Regular cardiac myocyte (primary cell): ENCODE measurements around the gene FANCE. TPM values are rescaled to one million over a fixed set of nuclear protein-coding genes. Genes with fewer than 3 reads are reported as not detected.

Source experiments
- total RNA-seq: library from RNA; depleted of rRNA; stranded (reverse); fragments of >200 nt; gene quantifications from 2 replicates; pipeline ENCODE4 v1.2.3, GENCODE V29; 2014

Gene FANCE, protein sequence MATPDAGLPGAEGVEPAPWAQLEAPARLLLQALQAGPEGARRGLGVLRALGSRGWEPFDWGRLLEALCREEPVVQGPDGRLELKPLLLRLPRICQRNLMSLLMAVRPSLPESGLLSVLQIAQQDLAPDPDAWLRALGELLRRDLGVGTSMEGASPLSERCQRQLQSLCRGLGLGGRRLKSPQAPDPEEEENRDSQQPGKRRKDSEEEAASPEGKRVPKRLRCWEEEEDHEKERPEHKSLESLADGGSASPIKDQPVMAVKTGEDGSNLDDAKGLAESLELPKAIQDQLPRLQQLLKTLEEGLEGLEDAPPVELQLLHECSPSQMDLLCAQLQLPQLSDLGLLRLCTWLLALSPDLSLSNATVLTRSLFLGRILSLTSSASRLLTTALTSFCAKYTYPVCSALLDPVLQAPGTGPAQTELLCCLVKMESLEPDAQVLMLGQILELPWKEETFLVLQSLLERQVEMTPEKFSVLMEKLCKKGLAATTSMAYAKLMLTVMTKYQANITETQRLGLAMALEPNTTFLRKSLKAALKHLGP
- total RNA-seq = 6.8 and 14.4 TPM in 2 replicates

DNA sequence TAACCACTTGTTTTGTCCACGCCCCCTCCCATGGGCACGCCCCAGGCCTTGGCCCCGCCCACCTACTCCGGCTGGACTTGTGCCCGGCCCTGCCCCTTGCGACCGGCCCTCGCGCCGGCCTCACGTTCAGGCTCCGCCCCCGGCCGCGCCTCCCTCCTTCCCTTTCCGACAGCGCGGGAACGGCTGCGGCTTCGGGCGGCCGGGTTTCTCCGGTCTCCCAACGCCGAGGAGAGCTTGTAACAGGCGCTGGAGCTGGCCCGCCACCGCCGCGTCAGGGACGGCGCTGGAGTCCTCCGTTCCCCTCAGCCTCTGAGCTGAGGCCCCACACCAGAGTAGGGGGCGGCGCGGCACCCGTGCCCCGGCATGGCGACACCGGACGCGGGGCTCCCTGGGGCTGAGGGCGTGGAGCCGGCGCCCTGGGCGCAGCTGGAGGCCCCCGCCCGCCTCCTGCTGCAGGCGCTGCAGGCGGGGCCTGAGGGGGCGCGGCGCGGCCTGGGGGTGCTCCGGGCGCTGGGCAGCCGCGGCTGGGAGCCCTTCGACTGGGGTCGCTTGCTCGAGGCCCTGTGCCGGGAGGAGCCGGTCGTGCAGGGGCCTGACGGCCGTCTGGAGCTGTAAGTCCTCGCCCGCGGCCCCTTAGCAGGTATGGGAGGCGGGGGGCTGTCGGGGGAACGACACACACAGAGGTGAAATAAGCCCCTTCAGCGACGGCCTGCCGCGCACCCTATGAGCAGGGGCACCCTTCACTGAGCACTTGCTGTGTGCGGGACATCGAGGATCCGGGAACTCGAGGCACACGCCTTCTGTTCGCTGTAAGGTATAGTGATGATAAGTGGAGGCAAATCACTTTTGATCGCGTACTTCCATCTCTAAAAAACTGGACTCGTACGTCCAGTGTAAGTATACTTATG lies at the start of gene FANCE:
Gene FANCE, plus strand, starts transcription at position 156 of the 908 bp plus-strand sequence. Its CDS starts 208 bp downstream, at position 364.

DNA sequence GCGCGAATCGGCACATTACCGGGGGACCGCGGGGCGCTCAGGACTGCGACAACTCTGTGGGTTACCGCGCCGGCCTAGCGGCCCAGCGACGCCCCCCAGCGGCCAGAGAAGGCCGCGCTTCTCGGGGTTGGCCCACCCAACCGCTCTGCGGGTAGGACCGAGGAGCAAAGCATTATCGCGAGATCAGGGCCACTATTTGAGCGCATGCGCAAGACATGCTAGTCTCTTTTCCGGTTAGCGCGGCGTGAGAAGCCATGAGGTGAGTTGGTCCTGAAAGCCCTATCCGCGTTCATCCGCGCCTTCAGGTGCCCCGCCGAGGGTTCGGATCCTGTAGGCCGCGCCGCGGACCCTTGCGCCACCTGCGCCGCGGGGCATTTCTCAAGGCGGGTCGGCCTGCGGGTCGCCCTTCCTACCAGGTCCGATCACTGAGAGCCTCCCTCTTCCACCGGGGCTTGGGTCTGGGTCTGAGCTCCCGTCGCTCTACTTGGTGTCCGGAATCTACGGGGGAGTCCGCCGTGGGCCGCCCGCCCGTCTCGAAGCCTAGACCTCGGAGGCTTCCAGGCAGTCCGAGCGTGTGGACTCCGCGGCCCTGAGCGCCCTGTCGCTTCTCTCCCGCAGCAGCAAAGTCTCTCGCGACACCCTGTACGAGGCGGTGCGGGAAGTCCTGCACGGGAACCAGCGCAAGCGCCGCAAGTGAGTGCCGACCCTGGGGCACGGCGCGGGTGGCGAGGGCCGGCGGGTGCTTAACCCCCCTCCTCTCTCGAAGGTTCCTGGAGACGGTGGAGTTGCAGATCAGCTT lies 16.2 kb downstream of the FANCE start, which contains the start of gene RPL10A:
Gene RPL10A, plus strand, starts transcription at position 221 of the 799 bp plus-strand sequence. Its CDS starts 34 bp downstream, at position 255.

DNA sequence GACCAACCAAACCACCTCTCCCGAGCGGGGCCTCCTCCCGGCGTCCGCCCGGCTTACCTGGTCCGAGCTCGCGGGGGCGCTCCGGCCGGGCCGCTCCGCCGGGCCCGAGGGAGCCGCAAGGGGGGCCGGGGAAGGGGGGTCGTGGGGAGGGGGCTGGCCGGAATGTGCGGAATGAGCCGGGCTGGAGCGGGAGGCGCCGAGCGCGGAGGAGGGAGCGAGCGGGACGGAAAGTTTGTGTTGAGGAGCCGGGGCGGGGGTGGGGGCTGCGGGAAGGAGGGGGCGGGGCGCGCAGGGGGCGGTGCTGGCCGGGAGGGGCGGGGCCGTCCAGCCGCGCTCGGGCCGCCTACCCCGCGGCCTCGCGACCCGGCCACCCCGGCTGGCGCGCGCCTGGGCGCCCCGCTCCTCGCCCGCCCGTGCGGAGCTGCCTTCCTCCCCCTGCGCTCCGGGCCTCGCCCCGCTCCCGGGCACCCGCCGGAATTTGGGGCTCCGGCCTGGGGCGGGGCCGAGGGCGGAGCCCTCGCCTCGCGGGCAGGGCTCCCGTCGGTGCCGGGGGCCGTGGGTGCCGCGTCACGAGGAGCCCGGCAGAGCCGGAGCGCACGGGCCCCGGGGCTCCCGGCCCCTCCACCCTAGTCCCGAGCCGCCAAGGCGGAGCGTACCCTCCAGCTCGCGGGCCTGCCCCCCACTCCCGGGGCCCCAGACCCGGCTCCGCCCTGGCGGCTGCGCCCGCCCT lies 44.9 kb downstream of the FANCE start, which contains the start of gene TEAD3:
Gene TEAD3, minus strand, starts transcription at position 239 of the 730 bp plus-strand sequence.

DNA sequence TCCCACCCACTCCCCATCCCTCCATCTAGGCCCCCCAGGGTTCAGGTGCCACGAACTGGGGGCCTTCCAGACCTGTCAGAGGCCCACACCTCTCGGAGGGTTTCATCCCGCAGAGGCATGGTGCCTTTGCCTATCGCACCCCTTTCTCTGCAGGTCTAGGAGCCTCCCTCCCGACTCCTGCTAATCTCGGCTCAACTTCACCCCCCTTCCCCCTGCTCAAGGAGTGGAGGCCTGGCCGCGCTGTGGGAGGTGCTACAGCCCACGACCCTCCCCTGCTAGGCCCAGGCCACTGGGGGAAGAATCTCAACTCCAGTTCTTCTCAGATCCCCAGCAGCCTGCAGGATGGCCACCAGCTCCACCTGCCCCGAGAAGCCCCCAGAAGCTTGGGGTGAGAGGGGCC lies 60.6 kb downstream of the FANCE start, which contains the start of gene TULP1:
Gene TULP1, minus strand, starts transcription at position 157 of the 400 bp plus-strand sequence. Its CDS starts 38 bp downstream, at position 119.

Other genes with a start within 250 kb of the FANCE start
- 26.5 and 132 TPM in 2 replicates for gene SCUBE3, start 238.4 kb upstream of the FANCE start, total RNA-seq
- gene ZNF76, start 192.6 kb upstream of the FANCE start, total RNA-seq = 14.1 and 14.6 TPM in 2 replicates
- gene DEF6, start 154.5 kb upstream of the FANCE start, total RNA-seq = 0.56 and 1.3 TPM in 2 replicates
- gene PPARD, start 109.8 kb upstream of the FANCE start, total RNA-seq = 5.1 and 13.0 TPM in 2 replicates
- 2,091 and 2,203 TPM in 2 replicates for gene RPL10A, start 16.1 kb downstream of the FANCE start, total RNA-seq
- 5.4 and 6.9 TPM in 2 replicates for gene TEAD3, start 44.7 kb downstream of the FANCE start, total RNA-seq
- not detected in 2 replicates for gene TULP1, start 60.6 kb downstream of the FANCE start, total RNA-seq
- 3.9 and 23.0 TPM in 2 replicates for gene FKBP5, start 236.6 kb downstream of the FANCE start, total RNA-seq